Superior temporal gyrus (tissue), 1 donor: Measurements from ENCODE around the gene ISLR2.
"Not testable (repeated sequence)": the region's sequence is repeated elsewhere in the genome, so short reads cannot be mapped to it uniquely, and the experiment has no call there.

ENCODE experiments used
- DNase-seq: peaks from one replicate; pipeline ENCODE4 v3.0.0-alpha.2; 2016; ENCODE audit errors: extremely low spot score

Gene ISLR2

DNA sequence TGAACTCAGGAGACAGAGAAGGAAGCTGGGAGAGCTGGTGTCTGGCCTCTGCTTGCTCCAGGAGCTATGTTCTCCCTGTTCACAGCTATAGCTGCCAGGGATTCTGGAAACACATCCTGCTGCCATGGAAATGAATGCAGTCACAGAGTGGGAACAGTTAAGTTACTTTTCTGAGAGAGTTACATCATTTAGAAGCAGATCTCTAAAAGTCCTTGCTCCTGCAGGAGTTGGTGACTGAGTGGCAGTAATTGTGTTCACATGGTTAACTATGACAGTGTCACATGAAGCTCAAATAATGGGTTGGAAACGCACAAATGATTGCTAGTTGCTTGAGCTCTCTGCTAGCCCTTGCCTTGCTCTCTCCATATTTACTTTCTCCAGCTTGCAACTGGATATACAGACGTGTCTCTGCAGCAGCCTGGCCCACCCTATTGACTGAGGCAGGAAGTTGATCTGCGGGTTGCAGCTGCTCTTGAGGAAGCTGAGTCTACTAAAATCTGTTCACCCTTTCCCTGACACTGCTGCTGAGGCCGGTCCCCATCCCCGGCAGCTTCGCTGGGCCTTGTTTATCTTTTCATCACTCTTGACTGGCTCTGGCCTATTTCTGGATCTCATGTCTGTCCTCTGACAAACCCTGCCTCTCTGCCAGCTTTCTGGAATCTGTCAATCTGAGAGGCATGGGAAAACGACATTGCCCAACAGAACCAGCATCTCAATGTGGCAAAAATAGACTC, 26.5 kb downstream of the ISLR2 start:
- DNase-seq, result peak; percentile 61

DNA sequence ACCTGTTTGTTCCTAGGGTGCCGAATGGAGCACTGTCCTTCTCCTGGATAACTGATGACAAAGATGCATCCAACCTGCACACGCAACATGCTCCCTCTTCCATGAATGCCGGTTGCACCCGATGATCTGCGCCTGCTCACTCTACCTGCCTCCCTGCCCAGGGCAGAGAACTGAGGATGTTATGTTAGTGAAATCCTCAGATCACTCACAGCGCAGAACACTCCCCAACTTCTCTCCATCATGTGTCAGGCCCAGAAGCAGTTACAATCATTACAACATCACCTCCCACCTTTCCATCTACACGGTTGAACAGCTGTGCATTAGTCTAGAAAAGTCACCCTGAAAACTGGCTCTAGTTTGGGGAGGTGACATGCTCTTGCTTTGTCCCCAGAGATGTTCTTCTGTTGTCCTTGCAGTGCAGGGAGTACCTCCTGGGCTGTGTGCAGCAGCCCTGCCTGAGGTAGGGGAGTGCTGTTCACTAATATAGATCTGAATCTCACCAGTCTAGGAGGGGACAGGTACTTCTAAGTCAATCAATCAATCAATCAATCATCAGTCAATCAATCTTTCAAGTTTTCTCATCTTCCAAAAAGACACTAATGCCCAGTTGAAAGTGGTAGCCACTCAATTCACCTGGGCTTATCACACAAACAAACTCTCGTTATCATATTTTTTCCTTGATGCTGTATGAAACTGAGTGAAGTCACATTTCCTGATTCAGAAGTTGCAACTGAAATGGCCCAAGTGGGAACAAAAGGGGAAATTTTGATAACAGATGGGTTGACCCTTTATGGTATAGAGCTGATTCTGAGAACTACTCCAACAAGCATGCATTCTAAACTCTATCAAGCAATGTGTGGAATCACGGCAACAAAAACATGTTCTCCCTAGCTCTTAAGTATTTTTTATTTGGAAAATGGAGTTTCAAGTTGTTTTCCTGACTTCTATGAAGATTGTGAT, 27.8 kb downstream of the ISLR2 start:
- no peak for DNase-seq

GRCh38 chr15:74158855-74159650, 28.7 kb downstream of the ISLR2 start:
- DNase-seq, result peak; percentile 63

- no peak for DNase-seq
Measured at GRCh38 chr15:74159773-74160172, 29.4 kb downstream of the ISLR2 start.

DNA sequence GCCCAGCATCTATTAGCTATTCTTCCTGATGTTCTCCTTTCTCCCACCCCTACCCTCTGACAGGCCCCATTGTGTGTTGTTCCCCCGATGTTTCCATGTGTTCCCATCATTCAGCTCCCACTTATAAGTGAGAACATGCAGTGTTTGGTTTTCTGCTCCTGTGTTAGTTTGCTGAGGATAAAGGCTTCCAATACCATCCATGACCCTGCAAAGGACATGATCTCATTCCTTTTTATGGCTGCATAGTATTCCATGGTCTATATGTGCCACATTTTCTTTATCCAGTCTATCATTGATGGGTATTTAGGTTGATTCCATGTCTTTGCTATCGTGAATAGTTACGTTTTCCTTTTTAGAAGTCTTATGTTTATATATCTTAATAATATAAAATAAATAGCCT, 30.0 kb downstream of the ISLR2 start:
- DNase-seq, result not testable (repeated sequence)

- DNase-seq, result not testable (repeated sequence)
Measured at GRCh38 chr15:74162195-74162536, 31.8 kb downstream of the ISLR2 start.

GRCh38 chr15:74165461-74165860, 35.1 kb downstream of the ISLR2 start:
- DNase-seq, result no peak

- DNase-seq, result no peak
Measured at GRCh38 chr15:74167891-74168331, 37.5 kb downstream of the ISLR2 start.

GRCh38 chr15:74168711-74169126, 38.3 kb downstream of the ISLR2 start:
- no peak for DNase-seq

GRCh38 chr15:74170071-74170844, 39.9 kb downstream of the ISLR2 start:
- DNase-seq, result no peak

- DNase-seq, result no peak
Measured at GRCh38 chr15:74170875-74171578, 40.6 kb downstream of the ISLR2 start.

- DNase-seq, result no peak
Measured at GRCh38 chr15:74171965-74172541, 41.7 kb downstream of the ISLR2 start.

DNA sequence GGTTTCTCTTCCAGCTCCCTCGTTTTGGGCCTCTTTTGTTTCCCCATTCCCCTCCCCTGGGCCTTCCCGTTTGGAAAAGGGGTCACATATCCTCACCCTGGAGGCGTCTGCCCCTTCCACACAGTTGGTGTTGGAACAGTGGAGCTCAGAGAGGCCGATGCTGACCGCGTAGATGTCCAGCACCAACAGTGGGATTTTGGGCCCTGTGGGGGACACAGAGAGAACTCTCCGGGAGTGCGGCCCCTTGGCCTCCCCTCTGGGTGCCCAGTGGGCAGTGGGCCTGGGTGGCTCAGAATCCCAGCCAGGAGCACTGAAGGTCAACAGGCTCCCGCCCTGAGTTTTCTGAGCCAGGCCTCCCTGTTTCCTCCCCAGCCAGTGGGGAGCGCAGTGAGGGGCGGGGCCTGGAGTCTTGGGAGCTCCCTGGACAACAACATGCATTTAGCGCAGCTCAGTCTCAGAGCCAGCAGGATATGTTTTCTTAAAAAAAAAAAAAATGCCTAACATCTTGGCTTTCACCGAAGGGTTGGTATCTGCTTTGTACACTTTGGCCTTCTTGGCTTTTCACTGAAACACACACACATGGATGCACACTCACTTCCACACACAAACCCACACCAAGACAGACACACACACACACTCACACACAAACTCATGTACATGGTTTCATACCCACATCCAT, 42.5 kb downstream of the ISLR2 start:
- no peak for DNase-seq

DNA sequence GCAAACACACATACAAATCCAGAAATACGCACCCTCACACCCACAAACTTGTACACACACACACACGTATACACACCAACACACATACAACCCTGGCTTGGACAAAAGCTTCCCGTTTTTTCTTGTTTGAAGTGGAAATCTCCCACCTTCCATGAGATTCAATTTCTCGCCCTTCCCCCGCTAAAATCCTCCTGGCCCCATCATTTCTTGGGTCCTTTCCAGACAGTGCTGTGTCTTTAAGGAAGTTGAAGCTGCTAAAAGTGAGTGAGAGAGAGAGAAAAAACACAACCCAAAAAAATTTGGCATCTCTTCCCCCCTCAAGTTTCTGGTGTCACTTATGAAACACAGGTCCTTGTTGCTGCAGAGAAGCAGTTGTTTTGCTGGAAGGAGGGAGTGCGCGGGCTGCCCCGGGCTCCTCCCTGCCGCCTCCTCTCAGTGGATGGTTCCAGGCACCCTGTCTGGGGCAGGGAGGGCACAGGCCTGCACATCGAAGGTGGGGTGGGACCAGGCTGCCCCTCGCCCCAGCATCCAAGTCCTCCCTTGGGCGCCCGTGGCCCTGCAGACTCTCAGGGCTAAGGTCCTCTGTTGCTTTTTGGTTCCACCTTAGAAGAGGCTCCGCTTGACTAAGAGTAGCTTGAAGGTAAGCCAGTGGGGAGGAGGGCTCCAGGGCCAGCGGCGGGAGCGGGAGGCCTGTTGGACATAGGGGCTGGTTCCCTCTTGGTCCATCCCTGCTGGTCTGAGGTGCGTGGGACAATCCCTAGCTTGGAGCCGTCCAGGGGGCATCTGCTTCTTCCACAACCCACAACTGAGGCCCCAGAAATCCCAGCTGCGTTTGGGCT, 43.2 kb downstream of the ISLR2 start, which contains the start of gene ISLR:
TSS of gene ISLR (plus strand) at position 331 of the 839 bp plus-strand sequence. CDS start 1,149 bp downstream, outside the sequence.
- DNase-seq, result no peak

GRCh38 chr15:74174219-74174957, 44.0 kb downstream of the ISLR2 start:
- DNase-seq, result no peak

GRCh38 chr15:74174958-74175253, 44.5 kb downstream of the ISLR2 start:
- no peak for DNase-seq

DNA sequence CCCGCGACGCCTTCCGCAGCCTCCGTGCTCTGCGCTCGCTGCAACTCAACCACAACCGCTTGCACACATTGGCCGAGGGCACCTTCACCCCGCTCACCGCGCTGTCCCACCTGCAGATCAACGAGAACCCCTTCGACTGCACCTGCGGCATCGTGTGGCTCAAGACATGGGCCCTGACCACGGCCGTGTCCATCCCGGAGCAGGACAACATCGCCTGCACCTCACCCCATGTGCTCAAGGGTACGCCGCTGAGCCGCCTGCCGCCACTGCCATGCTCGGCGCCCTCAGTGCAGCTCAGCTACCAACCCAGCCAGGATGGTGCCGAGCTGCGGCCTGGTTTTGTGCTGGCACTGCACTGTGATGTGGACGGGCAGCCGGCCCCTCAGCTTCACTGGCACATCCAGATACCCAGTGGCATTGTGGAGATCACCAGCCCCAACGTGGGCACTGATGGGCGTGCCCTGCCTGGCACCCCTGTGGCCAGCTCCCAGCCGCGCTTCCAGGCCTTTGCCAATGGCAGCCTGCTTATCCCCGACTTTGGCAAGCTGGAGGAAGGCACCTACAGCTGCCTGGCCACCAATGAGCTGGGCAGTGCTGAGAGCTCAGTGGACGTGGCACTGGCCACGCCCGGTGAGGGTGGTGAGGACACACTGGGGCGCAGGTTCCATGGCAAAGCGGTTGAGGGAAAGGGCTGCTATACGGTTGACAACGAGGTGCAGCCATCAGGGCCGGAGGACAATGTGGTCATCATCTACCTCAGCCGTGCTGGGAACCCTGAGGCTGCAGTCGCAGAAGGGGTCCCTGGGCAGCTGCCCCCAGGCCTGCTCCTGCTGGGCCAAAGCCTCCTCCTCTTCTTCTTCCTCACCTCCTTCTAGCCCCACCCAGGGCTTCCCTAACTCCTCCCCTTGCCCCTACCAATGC, 45.1 kb downstream of the ISLR2 start:
- DNase-seq, result no peak
